Endothelial cell of umbilical vein (primary cell): Measurements from ENCODE around the gene CTNNB1. TPM values are rescaled to one million over a fixed set of nuclear protein-coding genes. Genes with fewer than 3 reads are reported as not detected.

Source experiments
- BruUV-seq: library from RNA; stranded (reverse); fragments of 400-500 nt; replicated peaks from 2 replicates; lab custom pipeline; 2021; lab: Mats Ljungman, UMichigan
- CTCF ChIA-PET: fragments of 300-600, 350-600 bp; sonication (Branson Sonifier 250); formaldehyde crosslinking; loops from one replicate; lab custom pipeline; 2021; ENCODE audit warnings: antibody characterized with exemption, inconsistent platforms; lab: Charles Lee
- POLR2A ChIA-PET: fragments of 300-600, 350-600 bp; sonication (Branson Sonifier 250); formaldehyde crosslinking; loops from one replicate; lab custom pipeline; 2021; ENCODE audit warnings: antibody characterized with exemption, inconsistent platforms; lab: Charles Lee
- DNase-seq: peaks from one replicate; pipeline ENCODE4 v3.0.0-alpha.2; 2011; ENCODE audit warnings: low read depth, low spot score
- FAIRE-seq: peaks from 2 replicates; lab custom pipeline; 2011; peaks lifted over from hg19 to GRCh38; lab: Jason Lieb, UNC
- H2AFZ ChIP-seq: 2 replicates; pipeline ENCODE4 v1.6.0; 2012; ENCODE audit warnings: low read depth, low read length, control low read depth, inconsistent platforms
- H3K27ac ChIP-seq: 2 replicates; pipeline ENCODE4 v1.5.1; 2011; ENCODE audit warnings: low read depth, mild to moderate bottlenecking, control low read depth, low read length, moderate library complexity; ENCODE audit not compliant: insufficient read depth
- H3K27me3 ChIP-seq, 2 experiments: 2 replicates each; pipeline versions ENCODE4 v1.6.0 to v1.6.1; 2011; ENCODE audit warnings: low read length in 2 of 2, mixed read lengths in 1 of 2; ENCODE audit not compliant: control insufficient read depth in 2 of 2, insufficient read depth in 2 of 2
- H3K36me3 ChIP-seq, 2 experiments: 2 replicates in 1 of 2; 3 replicates in 1 of 2; pipeline ENCODE4 v1.5.1; 2011; ENCODE audit warnings: low read length in 2 of 2, mild to moderate bottlenecking in 1 of 2, moderate library complexity in 1 of 2; ENCODE audit not compliant: control insufficient read depth in 2 of 2, insufficient read depth in 2 of 2; ENCODE audit errors: extremely low read depth in 1 of 2
- H3K4me1 ChIP-seq: 3 replicates; pipeline ENCODE4 v1.5.1; 2011; ENCODE audit warnings: mild to moderate bottlenecking, low read length; ENCODE audit not compliant: control insufficient read depth, insufficient read depth; ENCODE audit errors: extremely low read depth
- H3K4me2 ChIP-seq: 2 replicates; pipeline ENCODE4 v1.6.1; 2011; ENCODE audit warnings: low read length, control low read depth, mixed read lengths; ENCODE audit not compliant: insufficient read depth
- H3K4me3 ChIP-seq, 3 experiments: fragments of 200-600 bp in 1 of 3; sonication (generic), shearing (Covaris generic) in 1 of 3; replicated peaks in 1 of 3; 2 replicates each; pipeline ENCODE4 v1.5.1; 2011 to 2016; ENCODE audit warnings: control low read depth in 3 of 3, low read length in 3 of 3, mild to moderate bottlenecking in 2 of 3, inconsistent platforms in 1 of 3, low read depth in 1 of 3, moderate library complexity in 1 of 3; ENCODE audit not compliant: insufficient read depth in 1 of 3
- H3K79me2 ChIP-seq: 2 replicates; pipeline ENCODE4 v1.6.0; 2012; ENCODE audit warnings: low read length, inconsistent platforms; ENCODE audit not compliant: control insufficient read depth, insufficient read depth
- H3K9ac ChIP-seq: replicated peaks from 2 replicates; pipeline ENCODE3; 2011; ENCODE audit warnings: low read length, control low read depth; ENCODE audit not compliant: insufficient read depth; ENCODE audit errors: extremely low read depth
- H3K9me1 ChIP-seq: replicated peaks from 3 replicates; pipeline ENCODE4 v1.6.0; 2011; ENCODE audit warnings: mild to moderate bottlenecking, low read length; ENCODE audit not compliant: control insufficient read depth, insufficient read depth; ENCODE audit errors: extremely low read depth
- H3K9me3 ChIP-seq: replicated peaks from 2 replicates; pipeline ENCODE4 v1.5.1; 2012; ENCODE audit warnings: low read length, inconsistent platforms; ENCODE audit not compliant: control insufficient read depth, insufficient read depth
- H4K20me1 ChIP-seq: replicated peaks from 2 replicates; pipeline ENCODE3; 2011; ENCODE audit warnings: mild to moderate bottlenecking, low read length; ENCODE audit not compliant: control insufficient read depth, insufficient read depth; ENCODE audit errors: extremely low read depth
- EZH2 ChIP-seq: IDR thresholded peaks from 2 replicates; pipeline ENCODE4 v1.6.1; 2012; ENCODE audit warnings: borderline replicate concordance, low read depth, mild to moderate bottlenecking, moderate library complexity, low read length, inconsistent platforms; ENCODE audit not compliant: severe bottlenecking
- FOS ChIP-seq: IDR thresholded peaks from 2 replicates; pipeline ENCODE4 v1.6.1; 2011; ENCODE audit warnings: mild to moderate bottlenecking, low read length, moderate library complexity, borderline replicate concordance; ENCODE audit not compliant: insufficient read depth
- GATA2 ChIP-seq: IDR thresholded peaks from 2 replicates; pipeline ENCODE4 v1.7.0; 2011; ENCODE audit warnings: low read depth, mild to moderate bottlenecking, moderate library complexity, mixed read lengths, low read length; ENCODE audit not compliant: insufficient read length, insufficient read depth
- JUN ChIP-seq: IDR thresholded peaks from 2 replicates; pipeline ENCODE4 v1.6.1; 2011; ENCODE audit warnings: borderline replicate concordance, low read depth; ENCODE audit not compliant: insufficient read length, insufficient read depth
- MYC ChIP-seq: IDR thresholded peaks from one replicate; pipeline ENCODE4 v1.6.1; 2011; ENCODE audit warnings: mild to moderate bottlenecking, low read depth, low read length
- POLR2A ChIP-seq: IDR thresholded peaks from 2 replicates; pipeline ENCODE4 v1.6.1; 2012; ENCODE audit warnings: low read depth, mild to moderate bottlenecking, control low read depth, low read length
- POLR2AphosphoS5 ChIP-seq: IDR thresholded peaks from 2 replicates; pipeline ENCODE4 v1.6.1; 2012; ENCODE audit warnings: low read depth, mild to moderate bottlenecking, control low read depth, low read length, moderate library complexity; ENCODE audit not compliant: insufficient read depth
- dilution Hi-C: fragments of 300-500 bp; cut with MboI; formaldehyde crosslinking; loops from one replicate; pipeline ENCODE4 v1.15.0; 2019; ENCODE audit warnings: low sequenced_read_pairs; ENCODE audit not compliant: extremely low pct_ligation_motif_present
- intact Hi-C: fragments of 100-400 bp; cut with micrococcal nuclease; formaldehyde crosslinking; loops from one replicate; pipeline ENCODE4 v1.10.0; 2022
- polyA plus RNA-seq, 4 experiments: library from polyadenylated mRNA; depleted of rRNA in 3 of 4; stranded (reverse) in 3 of 4; unstranded in 1 of 4; fragments of >200 nt; gene quantifications; 2 replicates each; pipeline versions ENCODE4 v1.2.1 to v1.2.3, GENCODE V29; 2011 to 2012; ENCODE audit warnings: missing spikeins in 1 of 4
- total RNA-seq: library from RNA; stranded (reverse); gene quantifications from 2 replicates; pipeline ENCODE4 v1.2.3, GENCODE V29; 2021
- TF ChIP-seq, protein P1 (sequence below): IDR thresholded peaks from 2 replicates; pipeline ENCODE4 v1.6.1; 2011; ENCODE audit not compliant: insufficient read depth, insufficient read length
- TF ChIP-seq, protein P2 (sequence below), 2 donors: IDR thresholded peaks; 1 replicate in 1 of 2; 2 replicates in 1 of 2; pipeline ENCODE4 v1.5.1; 2011; ENCODE audit warnings: low read length in 2 of 2, mild to moderate bottlenecking in 2 of 2, moderate library complexity in 2 of 2, control low read depth in 1 of 2, inconsistent platforms in 1 of 2, low read depth in 1 of 2; ENCODE audit not compliant: insufficient read depth in 1 of 2; ENCODE audit errors: extremely low read depth in 1 of 2

The CTNNB1 gene
- total and polyA plus RNA-seq, 2 donors (not counting 3 experiments of a cell fraction or from before 2014, with no cell fraction given): 513 to 906 TPM

DNA sequence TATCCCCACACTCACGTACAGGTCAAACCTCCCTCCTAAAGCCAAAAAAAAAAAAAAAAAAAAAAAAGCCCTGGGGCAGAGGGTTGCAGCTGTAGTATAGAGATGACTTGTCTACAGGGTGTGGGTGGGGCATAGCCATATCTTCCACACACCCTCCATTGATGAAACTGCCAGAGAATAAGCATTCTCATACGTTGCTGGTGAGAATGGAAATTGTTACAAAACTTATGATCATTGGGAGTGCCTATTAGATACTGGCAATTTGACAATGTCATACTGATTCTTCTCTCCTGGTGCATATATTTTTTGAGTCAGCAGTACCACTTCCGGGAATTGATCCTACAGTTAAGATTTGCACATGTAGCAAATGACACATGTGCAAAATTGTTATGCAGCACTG, 11.0 kb upstream of the CTNNB1 start:
- BruUV-seq: no TSS peak
- H3K4me2 ChIP-seq: no peak overlapping the region
- intact Hi-C loops: no loop called here
- TF ChIP-seq GATA2 (no peak), FOS (no peak), EZH2 (no peak), POLR2A (no peak), POLR2AphosphoS5 (no peak), JUN (no peak), MYC (no peak)
- TF ChIP-seq, protein P1, sequence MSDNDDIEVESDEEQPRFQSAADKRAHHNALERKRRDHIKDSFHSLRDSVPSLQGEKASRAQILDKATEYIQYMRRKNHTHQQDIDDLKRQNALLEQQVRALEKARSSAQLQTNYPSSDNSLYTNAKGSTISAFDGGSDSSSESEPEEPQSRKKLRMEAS: no peak
- TF ChIP-seq, protein P2, sequence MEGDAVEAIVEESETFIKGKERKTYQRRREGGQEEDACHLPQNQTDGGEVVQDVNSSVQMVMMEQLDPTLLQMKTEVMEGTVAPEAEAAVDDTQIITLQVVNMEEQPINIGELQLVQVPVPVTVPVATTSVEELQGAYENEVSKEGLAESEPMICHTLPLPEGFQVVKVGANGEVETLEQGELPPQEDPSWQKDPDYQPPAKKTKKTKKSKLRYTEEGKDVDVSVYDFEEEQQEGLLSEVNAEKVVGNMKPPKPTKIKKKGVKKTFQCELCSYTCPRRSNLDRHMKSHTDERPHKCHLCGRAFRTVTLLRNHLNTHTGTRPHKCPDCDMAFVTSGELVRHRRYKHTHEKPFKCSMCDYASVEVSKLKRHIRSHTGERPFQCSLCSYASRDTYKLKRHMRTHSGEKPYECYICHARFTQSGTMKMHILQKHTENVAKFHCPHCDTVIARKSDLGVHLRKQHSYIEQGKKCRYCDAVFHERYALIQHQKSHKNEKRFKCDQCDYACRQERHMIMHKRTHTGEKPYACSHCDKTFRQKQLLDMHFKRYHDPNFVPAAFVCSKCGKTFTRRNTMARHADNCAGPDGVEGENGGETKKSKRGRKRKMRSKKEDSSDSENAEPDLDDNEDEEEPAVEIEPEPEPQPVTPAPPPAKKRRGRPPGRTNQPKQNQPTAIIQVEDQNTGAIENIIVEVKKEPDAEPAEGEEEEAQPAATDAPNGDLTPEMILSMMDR (IDR thresholded peaks at IDR 0.05; ENCODE audit: extremely low read depth in 1 of 2, insufficient read depth in 1 of 2, low read depth in 1 of 2, low read length in 2 of 2): no peak
- no peak for FAIRE-seq
- H3K9ac ChIP-seq: no peak overlapping the region
- peaks cover 8 to 20% of the 10 kb centered on the region in 2 experiments for H3K27me3 ChIP-seq
- dilution Hi-C loops: no loop called here
- no peaks in the 10 kb centered on the region for H3K9me3 ChIP-seq
- no peaks in the 10 kb centered on the region for H3K4me1 ChIP-seq
- H2AFZ ChIP-seq: no peak overlapping the region
- CTCF ChIA-PET: interaction anchor here (0.7 kb wide), 1 partner anchor 17 kb away, joined by 3 read pairs; no protein-coding TSS in a partner anchor
- POLR2A ChIA-PET: interaction anchor here (1.1 kb wide), 1 partner anchor 11 kb away, joined by 7 read pairs; the partner anchor contains the start of gene CTNNB1
- no peak overlapping the region for H3K4me3 ChIP-seq
- no peaks in the 10 kb centered on the region for H4K20me1 ChIP-seq
- H3K36me3 ChIP-seq: no peaks in the 10 kb centered on the region
- H3K9me1 ChIP-seq: no peaks in the 10 kb centered on the region
- H3K27ac ChIP-seq: no peak overlapping the region
- no peak for DNase-seq
- H3K79me2 ChIP-seq: no peaks in the 10 kb centered on the region
